ENCODE data around the gene MRPL17. TPM values are rescaled to one million over a fixed set of nuclear protein-coding genes. Genes with fewer than 3 reads are reported as not detected.

MRPL17 gene
- total and polyA plus RNA-seq, 4 donors = 14.0 to 21.8 (median 19.0) TPM

- peak overlapping the region; percentile 11 to 61 for H3K27ac ChIP-seq (ENCODE audit: low read depth in 1 of 2, low read length in 2 of 2)
- no peaks in the 10 kb centered on the region for H3K27me3 ChIP-seq (ENCODE audit: control insufficient read depth in 4 of 4, insufficient read depth in 4 of 4, low read length in 3 of 4)
- 73% methylated on average over 12 of the region's 12 CpGs for WGBS
- no peak for TF ChIP-seq GABPA (IDR thresholded peaks at IDR 0.05 in 1 of 2, conservative IDR thresholded peaks at IDR 0.05 in 1 of 2)
- no peak for TF ChIP-seq SP1 (IDR thresholded peaks at IDR 0.05)
- TF ChIP-seq NR2F2 (IDR thresholded peaks at IDR 0.05) = peak; percentile 51
- no peaks in the 10 kb centered on the region for H3K36me3 ChIP-seq (ENCODE audit: control insufficient read depth in 4 of 4, insufficient read depth in 3 of 4, low read depth in 1 of 4, low read length in 3 of 4)
- H3K9ac ChIP-seq (ENCODE audit: low read depth in 1 of 2, low read length in 2 of 2) = no peak overlapping the region
- H3K4me3 ChIP-seq (ENCODE audit: low read depth in 1 of 3, low read length in 3 of 3) = no peak overlapping the region
- DNase-seq (ENCODE audit: low spot score) = no peak
- peaks cover 0 to 10% (median 2%) of the 10 kb centered on the region in 4 donors for H3K4me1 ChIP-seq (ENCODE audit: control insufficient read depth in 4 of 4, insufficient read depth in 4 of 4, low read length in 3 of 4)
- H3K9me3 ChIP-seq (ENCODE audit: control insufficient read depth in 4 of 4, low read length in 3 of 4) = no peaks in the 10 kb centered on the region
Measured at GRCh38 chr11:6646071-6646470, 37.1 kb downstream of the MRPL17 start.

- Histone ChIP-seq H3K36me3 (ENCODE audit: control insufficient read depth in 4 of 4, insufficient read depth in 3 of 4, low read depth in 1 of 4, low read length in 3 of 4) (no peaks in the 10 kb centered on the region), H3K4me1 (ENCODE audit: control insufficient read depth in 4 of 4, insufficient read depth in 4 of 4, low read length in 3 of 4) (peaks cover 0 to 18% (median 10%) of the 10 kb centered on the region in 4 donors), H3K4me3 (ENCODE audit: low read depth in 1 of 3, low read length in 3 of 3) (no peak overlapping the region), H3K27ac (ENCODE audit: low read depth in 1 of 2, low read length in 2 of 2) (no peak overlapping the region), H3K27me3 (ENCODE audit: control insufficient read depth in 4 of 4, insufficient read depth in 4 of 4, low read length in 3 of 4) (no peaks in the 10 kb centered on the region), H3K9me3 (ENCODE audit: control insufficient read depth in 4 of 4, low read length in 3 of 4) (no peaks in the 10 kb centered on the region), H3K9ac (ENCODE audit: low read depth in 1 of 2, low read length in 2 of 2) (no peak overlapping the region)
- DNase-seq (ENCODE audit: low spot score) = no peak
- TF ChIP-seq YY1 (IDR thresholded peaks at IDR 0.05) (no peak), RXRA (IDR thresholded peaks at IDR 0.05) (no peak), FOXA2 (IDR thresholded peaks at IDR 0.05) (no peak)
- WGBS = 83% methylated on average over 7 of the region's 7 CpGs
Measured at GRCh38 chr11:6642957-6643356, 40.2 kb downstream of the MRPL17 start.

- WGBS = 97% methylated on average over 26 of the region's 26 CpGs
- Histone ChIP-seq H3K27me3 (ENCODE audit: control insufficient read depth in 4 of 4, insufficient read depth in 4 of 4, low read length in 3 of 4) (no peaks in the 10 kb centered on the region), H3K27ac (ENCODE audit: low read depth in 1 of 2, low read length in 2 of 2) (no peak overlapping the region), H3K4me1 (ENCODE audit: control insufficient read depth in 4 of 4, insufficient read depth in 4 of 4, low read length in 3 of 4) (peaks cover 3 to 24% (median 17%) of the 10 kb centered on the region in 4 donors), H3K36me3 (ENCODE audit: control insufficient read depth in 4 of 4, insufficient read depth in 3 of 4, low read depth in 1 of 4, low read length in 3 of 4) (no peaks in the 10 kb centered on the region), H3K9me3 (ENCODE audit: control insufficient read depth in 4 of 4, low read length in 3 of 4) (no peaks in the 10 kb centered on the region), H3K9ac (ENCODE audit: low read depth in 1 of 2, low read length in 2 of 2) (no peak overlapping the region), H3K4me3 (ENCODE audit: low read depth in 1 of 3, low read length in 3 of 3) (no peak overlapping the region)
- TF ChIP-seq HNF4G (IDR thresholded peaks at IDR 0.05) (no peak), MAX (IDR thresholded peaks at IDR 0.05) (no peak), FOXA1 (IDR thresholded peaks at IDR 0.05) (no peak), SP1 (IDR thresholded peaks at IDR 0.05) (no peak), GABPA (IDR thresholded peaks at IDR 0.05 in 1 of 2, conservative IDR thresholded peaks at IDR 0.05 in 1 of 2) (no peak), ZBTB33 (IDR thresholded peaks at IDR 0.05) (no peak), NR2F2 (IDR thresholded peaks at IDR 0.05) (no peak), ATF3 (IDR thresholded peaks at IDR 0.05) (no peak), YY1 (IDR thresholded peaks at IDR 0.05) (no peak), RXRA (IDR thresholded peaks at IDR 0.05) (no peak), HNF4A (conservative IDR thresholded peaks at IDR 0.05) (no peak), JUND (IDR thresholded peaks at IDR 0.05) (no peak), REST (IDR thresholded peaks at IDR 0.05) (no peak)
- DNase-seq (ENCODE audit: low spot score) = no peak
Measured at GRCh38 chr11:6640985-6641701, 42.0 kb downstream of the MRPL17 start.

Measured in liver (tissue), 9 donors.